GM18907 (cell line): ENCODE results near the gene TRMT61A.

Experiments
- ATAC-seq: cut with Tn5 transposase; IDR thresholded peaks from one replicate; pipeline ENCODE4 v1.9.1; 2021; ENCODE audit warnings: mild to moderate bottlenecking, moderate library complexity; ENCODE audit not compliant: unreplicated experiment

The TRMT61A gene

GRCh38 chr14:103561381-103562178, 32.6 kb downstream of the TRMT61A start:
- peak; percentile 18 for ATAC-seq

- peak; percentile 39 for ATAC-seq
Observed at GRCh38 chr14:103562179-103562428, 33.1 kb downstream of the TRMT61A start.

- peak; percentile 79 for ATAC-seq
Observed at GRCh38 chr14:103562429-103563225, 33.6 kb downstream of the TRMT61A start, which contains the start of the genes BAG5 and COA8. Gene BAG5 (minus strand): TSS chr14:103562657. CDS start chr14:103561164, 1,493 bp downstream. Gene COA8 (plus strand): TSS chr14:103562960. CDS start chr14:103563002, 42 bp downstream.

GRCh38 chr14:103563226-103563620, 34.2 kb downstream of the TRMT61A start:
- no peak for ATAC-seq

GRCh38 chr14:103563844-103564505, 35.0 kb downstream of the TRMT61A start:
- no peak for ATAC-seq

GRCh38 chr14:103568952-103569351, 40.0 kb downstream of the TRMT61A start:
- ATAC-seq, result no peak

- ATAC-seq, result no peak
Observed at GRCh38 chr14:103569408-103569807, 40.4 kb downstream of the TRMT61A start.

- no peak for ATAC-seq
Observed at GRCh38 chr14:103574104-103574503, 45.1 kb downstream of the TRMT61A start.

- no peak for ATAC-seq
Observed at GRCh38 chr14:103574707-103575285, 45.8 kb downstream of the TRMT61A start.

GRCh38 chr14:103576371-103577024, 47.5 kb downstream of the TRMT61A start:
- no peak for ATAC-seq

- ATAC-seq, result no peak
Observed at GRCh38 chr14:103578401-103579075, 49.5 kb downstream of the TRMT61A start.

GRCh38 chr14:103581206-103581605, 52.2 kb downstream of the TRMT61A start:
- no peak for ATAC-seq

- ATAC-seq, result no peak
Observed at GRCh38 chr14:103581954-103582703, 53.1 kb downstream of the TRMT61A start.

- no peak for ATAC-seq
Observed at GRCh38 chr14:103584326-103584915, 55.4 kb downstream of the TRMT61A start.
